SK-N-SH (cell line): Measurements from ENCODE around the gene ENTR1. TPM values are rescaled to one million over a fixed set of nuclear protein-coding genes. Genes with fewer than 3 reads are reported as not detected.

Experiments
- CTCF ChIA-PET: fragments of 300-600, 350-600 bp; formaldehyde crosslinking; extraction: SDS; loops from one replicate; lab custom pipeline; 2021; lab: Yijun Ruan, JAX
- POLR2A ChIA-PET: fragments of 350-600 bp; sonication (Branson Sonifier 250); formaldehyde crosslinking; extraction: SDS; loops from one replicate; lab custom pipeline; 2020; ENCODE audit warnings: antibody characterized with exemption, inconsistent platforms; lab: Yijun Ruan, JAX
- DNase-seq: peaks from one replicate; pipeline ENCODE4 v3.0.0; 2012
- H2AFZ ChIP-seq: fragments of 200-600 bp; sonication (generic); 2 replicates; pipeline ENCODE4 v1.8.1; 2016; ENCODE audit warnings: antibody characterized with exemption, mild to moderate bottlenecking, low read depth
- H3F3A ChIP-seq: fragments of 200-600 bp; sonication (generic); replicated peaks from 2 replicates; pipeline ENCODE3; 2016; ENCODE audit warnings: antibody characterized with exemption, mild to moderate bottlenecking; ENCODE audit not compliant: insufficient read depth
- H3K27ac ChIP-seq, 2 experiments: fragments of 200-500 bp in 1 of 2; fragments of 200-600 bp in 1 of 2; sonication (Bioruptor generic) in 1 of 2; sonication (generic), shearing (Covaris generic) in 1 of 2; 2 replicates each; pipeline versions ENCODE4 v1.5.1 to v1.6.1; 2014 to 2016; ENCODE audit warnings: low read depth in 2 of 2, inconsistent platforms in 1 of 2, low read length in 1 of 2, mild to moderate bottlenecking in 1 of 2, mixed read lengths in 1 of 2
- H3K27me3 ChIP-seq: fragments of 200-600 bp; sonication (generic), shearing (Covaris generic); 2 replicates; pipeline ENCODE4 v1.6.1; 2016; ENCODE audit warnings: mixed run types; ENCODE audit not compliant: insufficient read depth
- H3K36me3 ChIP-seq, 2 experiments: fragments of 200-500 bp in 1 of 2; fragments of 200-600 bp in 1 of 2; sonication (Bioruptor generic) in 1 of 2; sonication (generic) in 1 of 2; replicated peaks in 1 of 2; 2 replicates each; pipeline versions ENCODE3 to v1.5.1; 2014 to 2016; ENCODE audit warnings: low read length in 1 of 2, mild to moderate bottlenecking in 1 of 2; ENCODE audit not compliant: insufficient read depth in 2 of 2, control insufficient read depth in 1 of 2
- H3K4me1 ChIP-seq, 2 experiments: fragments of 200-500 bp in 1 of 2; fragments of 200-600 bp in 1 of 2; sonication (Bioruptor generic) in 1 of 2; sonication (generic), shearing (Covaris generic) in 1 of 2; 2 replicates each; pipeline versions ENCODE4 v1.5.1 to v1.6.1; 2014 to 2016; ENCODE audit warnings: low read depth in 1 of 2, low read length in 1 of 2, mixed run types in 1 of 2; ENCODE audit not compliant: insufficient read depth in 2 of 2, control insufficient read depth in 1 of 2
- H3K4me2 ChIP-seq: fragments of 200-600 bp; sonication (generic), shearing (Covaris generic); 2 replicates; pipeline ENCODE4 v1.6.1; 2017; ENCODE audit warnings: mixed run types
- H3K4me3 ChIP-seq, 2 experiments: fragments of 200-500 bp in 1 of 2; fragments of 200-600 bp in 1 of 2; sonication (Bioruptor generic) in 1 of 2; sonication (generic), shearing (Covaris generic) in 1 of 2; 2 replicates each; pipeline versions ENCODE4 v1.5.1 to v1.8.1; 2014 to 2016; ENCODE audit warnings: low read depth in 2 of 2, inconsistent platforms in 1 of 2, low read length in 1 of 2, mild to moderate bottlenecking in 1 of 2, mixed read lengths in 1 of 2, moderate library complexity in 1 of 2
- H3K79me2 ChIP-seq: fragments of 200-600 bp; sonication (generic); 2 replicates; pipeline ENCODE4 v1.8.1; 2017; ENCODE audit warnings: mild to moderate bottlenecking; ENCODE audit not compliant: insufficient read depth
- H3K9ac ChIP-seq: fragments of 200-600 bp; sonication (generic); 2 replicates; pipeline ENCODE4 v1.6.1; 2017; ENCODE audit warnings: mixed run types
- H3K9me2 ChIP-seq: fragments of 200-600 bp; sonication (generic); 2 replicates; pipeline ENCODE4 v1.6.1; 2017; ENCODE audit warnings: mixed run types
- H3K9me3 ChIP-seq: fragments of 200-600 bp; sonication (generic); 2 replicates; pipeline ENCODE4 v1.6.1; 2017; ENCODE audit warnings: mixed run types, mild to moderate bottlenecking, moderate library complexity
- H4K20me1 ChIP-seq: fragments of 200-600 bp; sonication (generic); 2 replicates; pipeline ENCODE4 v1.6.1; 2017; ENCODE audit warnings: mild to moderate bottlenecking, mixed run types; ENCODE audit not compliant: insufficient read depth
- ELF1 ChIP-seq: IDR thresholded peaks from 2 replicates; pipeline ENCODE4 v1.4.0; 2012
- EP300 ChIP-seq, 2 experiments: IDR thresholded peaks; 2 replicates each; pipeline versions ENCODE4 v1.4.0 to v1.6.1; 2012; ENCODE audit warnings: borderline replicate concordance in 1 of 2, low read depth in 1 of 2, low read length in 1 of 2
- FOSL2 ChIP-seq: IDR thresholded peaks from 2 replicates; pipeline ENCODE4 v1.4.0; 2012; ENCODE audit warnings: low read depth, mild to moderate bottlenecking, moderate library complexity, borderline replicate concordance
- GABPA ChIP-seq: IDR thresholded peaks from 2 replicates; pipeline ENCODE4 v1.4.0; 2012; ENCODE audit warnings: low read depth, mild to moderate bottlenecking
- GATA2 ChIP-seq: sonication (generic); formaldehyde crosslinking; IDR thresholded peaks from 2 replicates; pipeline ENCODE4 v1.5.0; 2020; ENCODE audit warnings: mild to moderate bottlenecking, missing genetic modification reagents
- RAD21 ChIP-seq: IDR thresholded peaks from 2 replicates; pipeline ENCODE4 v1.6.1; 2012; ENCODE audit warnings: mild to moderate bottlenecking, low read length
- RCOR1 ChIP-seq: fragments of 150-350 bp; IDR thresholded peaks from 2 replicates; pipeline ENCODE4 v1.6.1; 2017; ENCODE audit warnings: antibody characterized with exemption, low read length
- RXRA ChIP-seq: IDR thresholded peaks from 2 replicates; pipeline ENCODE4 v1.4.0; 2012; ENCODE audit warnings: low read depth, mild to moderate bottlenecking, borderline replicate concordance
- TCF12 ChIP-seq: IDR thresholded peaks from 2 replicates; pipeline ENCODE4 v1.4.0; 2012
- YY1 ChIP-seq: IDR thresholded peaks from 2 replicates; pipeline ENCODE4 v1.4.0; 2012; ENCODE audit warnings: low read depth, mild to moderate bottlenecking
- WGBS: methylation state at CpG from one replicate; pipeline ENCODE4 v1.1.6; 2017; ENCODE audit warnings: low lambda C conversion rate; 5-methylcytosine and 5-hydroxymethylcytosine counted together
- polyA plus RNA-seq, 3 experiments: library from polyadenylated mRNA; depleted of rRNA; stranded (reverse); fragments of >200 nt; gene quantifications; 2 replicates each; pipeline ENCODE4 v1.2.3, GENCODE V29; 2012
- TF ChIP-seq, protein P1 (sequence below): IDR thresholded peaks from 2 replicates; pipeline ENCODE4; 2012
- TF ChIP-seq, protein P2 (sequence below): fragments of 200-600 bp; sonication (generic); IDR thresholded peaks from 2 replicates; pipeline ENCODE4 v1.6.1; 2017; ENCODE audit warnings: antibody characterized with exemption, mild to moderate bottlenecking, moderate library complexity
- TF ChIP-seq, protein P3 (sequence below): IDR thresholded peaks from 2 replicates; pipeline ENCODE4 v1.4.0; 2012; ENCODE audit warnings: low read depth, borderline replicate concordance

The ENTR1 gene
- polyA plus RNA-seq, 1 of the 3 experiments (the other 2 are of a cell fraction) = 71.3 TPM

DNA sequence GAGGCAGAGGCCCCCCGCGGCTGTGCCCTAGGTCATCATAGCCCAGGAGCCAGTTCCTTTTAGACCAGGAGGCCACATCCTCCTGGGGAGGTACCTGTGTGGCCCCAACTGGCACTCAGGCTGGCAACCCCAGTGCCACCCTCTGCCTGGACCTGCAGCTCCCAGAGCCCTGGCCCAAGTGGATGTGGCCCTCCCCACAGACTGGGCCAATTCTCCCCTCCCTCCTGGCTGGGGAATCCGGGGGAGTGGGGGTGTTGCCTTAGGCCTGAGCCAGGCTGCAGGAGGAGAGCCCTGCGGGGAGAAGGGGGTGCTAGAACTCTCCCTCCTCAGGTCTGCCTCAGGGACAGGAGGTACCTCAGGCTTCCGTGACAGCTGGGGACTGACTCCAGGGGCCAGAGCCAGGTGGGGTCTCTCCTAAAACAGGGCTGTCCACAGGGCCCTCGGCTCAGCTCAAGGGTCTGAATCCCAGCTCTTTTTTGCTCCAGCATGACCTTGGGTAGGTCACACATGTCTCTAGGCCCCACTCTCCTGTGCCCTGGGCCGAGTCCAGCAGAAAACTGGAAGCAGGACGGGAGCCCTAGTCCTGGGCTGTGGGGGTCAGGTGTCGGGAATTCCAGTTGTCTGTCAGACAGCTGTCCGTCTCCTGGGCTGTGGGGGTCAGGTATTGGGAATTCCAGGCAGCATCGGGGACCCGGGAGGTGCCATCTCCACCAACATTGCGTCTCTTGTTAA, 56.5 kb downstream of the ENTR1 start (continued):
- TF ChIP-seq, protein P1, sequence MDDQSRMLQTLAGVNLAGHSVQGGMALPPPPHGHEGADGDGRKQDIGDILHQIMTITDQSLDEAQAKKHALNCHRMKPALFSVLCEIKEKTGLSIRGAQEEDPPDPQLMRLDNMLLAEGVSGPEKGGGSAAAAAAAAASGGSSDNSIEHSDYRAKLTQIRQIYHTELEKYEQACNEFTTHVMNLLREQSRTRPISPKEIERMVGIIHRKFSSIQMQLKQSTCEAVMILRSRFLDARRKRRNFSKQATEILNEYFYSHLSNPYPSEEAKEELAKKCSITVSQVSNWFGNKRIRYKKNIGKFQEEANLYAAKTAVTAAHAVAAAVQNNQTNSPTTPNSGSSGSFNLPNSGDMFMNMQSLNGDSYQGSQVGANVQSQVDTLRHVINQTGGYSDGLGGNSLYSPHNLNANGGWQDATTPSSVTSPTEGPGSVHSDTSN = no peak; the same call in 1 of the 2 replicates
- TF ChIP-seq RCOR1 = no peak
- no peak for TF ChIP-seq RXRA
- no peak for TF ChIP-seq TCF12
- TF ChIP-seq ELF1 = no peak
- no peak for TF ChIP-seq FOSL2
- TF ChIP-seq, protein P2, sequence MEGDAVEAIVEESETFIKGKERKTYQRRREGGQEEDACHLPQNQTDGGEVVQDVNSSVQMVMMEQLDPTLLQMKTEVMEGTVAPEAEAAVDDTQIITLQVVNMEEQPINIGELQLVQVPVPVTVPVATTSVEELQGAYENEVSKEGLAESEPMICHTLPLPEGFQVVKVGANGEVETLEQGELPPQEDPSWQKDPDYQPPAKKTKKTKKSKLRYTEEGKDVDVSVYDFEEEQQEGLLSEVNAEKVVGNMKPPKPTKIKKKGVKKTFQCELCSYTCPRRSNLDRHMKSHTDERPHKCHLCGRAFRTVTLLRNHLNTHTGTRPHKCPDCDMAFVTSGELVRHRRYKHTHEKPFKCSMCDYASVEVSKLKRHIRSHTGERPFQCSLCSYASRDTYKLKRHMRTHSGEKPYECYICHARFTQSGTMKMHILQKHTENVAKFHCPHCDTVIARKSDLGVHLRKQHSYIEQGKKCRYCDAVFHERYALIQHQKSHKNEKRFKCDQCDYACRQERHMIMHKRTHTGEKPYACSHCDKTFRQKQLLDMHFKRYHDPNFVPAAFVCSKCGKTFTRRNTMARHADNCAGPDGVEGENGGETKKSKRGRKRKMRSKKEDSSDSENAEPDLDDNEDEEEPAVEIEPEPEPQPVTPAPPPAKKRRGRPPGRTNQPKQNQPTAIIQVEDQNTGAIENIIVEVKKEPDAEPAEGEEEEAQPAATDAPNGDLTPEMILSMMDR = no peak

DNA sequence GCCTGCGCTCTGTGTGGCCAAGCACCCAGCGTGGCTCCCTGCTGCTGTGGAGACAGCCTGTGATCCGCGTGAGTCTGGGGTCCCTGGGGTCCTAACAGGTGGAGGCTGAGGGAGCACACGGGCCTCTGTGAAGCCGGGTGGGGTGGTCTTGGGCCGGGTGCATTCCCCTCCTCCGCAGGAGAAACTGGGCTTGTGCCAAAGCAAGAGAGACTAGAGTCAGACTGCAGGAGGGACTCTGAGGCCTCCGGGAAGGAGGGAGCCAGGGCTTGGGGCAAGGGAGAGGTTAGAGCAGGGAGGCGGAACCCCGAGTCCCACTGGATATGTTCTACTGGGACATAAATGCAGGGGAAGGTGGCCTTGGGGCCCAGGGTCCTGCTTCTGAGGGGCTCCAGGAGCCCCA, 57.3 kb downstream of the ENTR1 start:
- POLR2A ChIA-PET = no interaction called here
- TF ChIP-seq, protein P2 = no peak
- no peak for TF ChIP-seq RAD21
- TF ChIP-seq EP300 (IDR thresholded peaks at IDR 0.05; ENCODE audit: borderline replicate concordance in 1 of 2, low read depth in 1 of 2, low read length in 1 of 2) = no peak
- TF ChIP-seq ELF1 = no peak
- TF ChIP-seq, protein P3, sequence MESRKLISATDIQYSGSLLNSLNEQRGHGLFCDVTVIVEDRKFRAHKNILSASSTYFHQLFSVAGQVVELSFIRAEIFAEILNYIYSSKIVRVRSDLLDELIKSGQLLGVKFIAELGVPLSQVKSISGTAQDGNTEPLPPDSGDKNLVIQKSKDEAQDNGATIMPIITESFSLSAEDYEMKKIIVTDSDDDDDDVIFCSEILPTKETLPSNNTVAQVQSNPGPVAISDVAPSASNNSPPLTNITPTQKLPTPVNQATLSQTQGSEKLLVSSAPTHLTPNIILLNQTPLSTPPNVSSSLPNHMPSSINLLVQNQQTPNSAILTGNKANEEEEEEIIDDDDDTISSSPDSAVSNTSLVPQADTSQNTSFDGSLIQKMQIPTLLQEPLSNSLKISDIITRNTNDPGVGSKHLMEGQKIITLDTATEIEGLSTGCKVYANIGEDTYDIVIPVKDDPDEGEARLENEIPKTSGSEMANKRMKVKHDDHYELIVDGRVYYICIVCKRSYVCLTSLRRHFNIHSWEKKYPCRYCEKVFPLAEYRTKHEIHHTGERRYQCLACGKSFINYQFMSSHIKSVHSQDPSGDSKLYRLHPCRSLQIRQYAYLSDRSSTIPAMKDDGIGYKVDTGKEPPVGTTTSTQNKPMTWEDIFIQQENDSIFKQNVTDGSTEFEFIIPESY = no peak
- no peak for TF ChIP-seq YY1
- TF ChIP-seq GATA2 (CRISPR knock-in tag) = no peak
- TF ChIP-seq GABPA = no peak
- Histone ChIP-seq H3K9me2 (no peaks in the 10 kb centered on the region), H3F3A (no peaks in the 10 kb centered on the region), H3K79me2 (no peaks in the 10 kb centered on the region), H3K27ac (no peak overlapping the region), H3K9ac (no peak overlapping the region), H4K20me1 (no peaks in the 10 kb centered on the region), H2AFZ (no peak overlapping the region), H3K27me3 (no peaks in the 10 kb centered on the region), H3K36me3 (peaks cover 0 to 14% of the 10 kb centered on the region in 2 experiments), H3K4me1 (peaks cover 0 to 51% of the 10 kb centered on the region in 2 experiments; a peak in 1 of 4 replicates), H3K4me3 (no peak overlapping the region), H3K9me3 (no peaks in the 10 kb centered on the region), H3K4me2 (no peak overlapping the region)
- no peak for DNase-seq
- CTCF ChIA-PET = interaction anchor here (1.2 to 4.1 kb wide), 4 partner anchors 8 to 69 kb away, joined by 3 to 23 read pairs (median 11); partner anchors contain the start of gene DNLZ
- WGBS = 46% methylated on average over 3 of the region's 11 CpGs
